ENCODE data around the gene RPS15A.

DNA sequence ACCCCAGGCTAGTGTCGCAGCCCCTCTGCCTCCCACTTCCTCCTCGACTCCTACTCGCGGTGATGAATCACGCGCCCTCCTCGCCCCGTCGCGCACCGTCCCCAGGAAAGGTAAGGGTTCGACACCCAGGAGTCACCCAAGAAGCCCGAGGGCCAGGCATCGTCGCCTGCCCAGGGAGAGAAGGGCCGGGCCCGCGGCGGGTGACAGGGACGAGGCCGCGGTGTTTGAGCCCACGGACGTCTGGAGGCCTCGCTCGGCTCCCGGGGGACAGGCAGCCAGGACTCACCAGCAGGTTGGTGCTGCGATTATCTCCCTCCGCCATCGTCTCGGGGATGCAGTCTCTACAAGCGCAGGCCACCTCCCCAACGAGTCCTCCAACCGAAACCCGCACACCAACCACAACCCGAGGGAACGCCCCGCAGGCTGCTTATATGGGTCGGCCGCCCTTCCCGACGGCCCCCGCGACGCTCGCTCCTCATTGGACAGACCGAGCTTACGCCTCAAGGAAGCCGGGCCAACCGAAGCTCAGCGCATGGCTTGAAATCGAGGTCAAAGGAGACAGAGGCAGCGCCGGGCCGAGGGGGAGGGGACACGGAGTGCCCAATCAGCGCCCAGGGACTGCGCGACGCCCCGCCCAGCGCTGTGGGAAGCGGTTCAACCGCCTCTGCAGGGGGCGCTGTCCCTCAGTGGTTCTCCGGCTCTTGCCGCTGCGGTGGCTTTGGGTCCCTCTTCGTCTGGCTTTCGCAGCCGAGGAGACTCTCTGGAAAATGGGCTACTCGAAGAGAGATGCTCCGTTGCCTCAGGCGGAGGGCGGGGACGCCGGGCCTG is 11.2 kb upstream of the RPS15A start, which contains the start of gene ARL6IP1:
- TF ChIP-seq, protein P1, sequence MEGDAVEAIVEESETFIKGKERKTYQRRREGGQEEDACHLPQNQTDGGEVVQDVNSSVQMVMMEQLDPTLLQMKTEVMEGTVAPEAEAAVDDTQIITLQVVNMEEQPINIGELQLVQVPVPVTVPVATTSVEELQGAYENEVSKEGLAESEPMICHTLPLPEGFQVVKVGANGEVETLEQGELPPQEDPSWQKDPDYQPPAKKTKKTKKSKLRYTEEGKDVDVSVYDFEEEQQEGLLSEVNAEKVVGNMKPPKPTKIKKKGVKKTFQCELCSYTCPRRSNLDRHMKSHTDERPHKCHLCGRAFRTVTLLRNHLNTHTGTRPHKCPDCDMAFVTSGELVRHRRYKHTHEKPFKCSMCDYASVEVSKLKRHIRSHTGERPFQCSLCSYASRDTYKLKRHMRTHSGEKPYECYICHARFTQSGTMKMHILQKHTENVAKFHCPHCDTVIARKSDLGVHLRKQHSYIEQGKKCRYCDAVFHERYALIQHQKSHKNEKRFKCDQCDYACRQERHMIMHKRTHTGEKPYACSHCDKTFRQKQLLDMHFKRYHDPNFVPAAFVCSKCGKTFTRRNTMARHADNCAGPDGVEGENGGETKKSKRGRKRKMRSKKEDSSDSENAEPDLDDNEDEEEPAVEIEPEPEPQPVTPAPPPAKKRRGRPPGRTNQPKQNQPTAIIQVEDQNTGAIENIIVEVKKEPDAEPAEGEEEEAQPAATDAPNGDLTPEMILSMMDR (IDR thresholded peaks at IDR 0.05): peak; percentile 96
- no peak for TF ChIP-seq ZFX (IDR thresholded peaks at IDR 0.05; ENCODE audit: borderline replicate concordance)
